ENCODE measurements around the gene PLCH1.

PLCH1 gene

DNA sequence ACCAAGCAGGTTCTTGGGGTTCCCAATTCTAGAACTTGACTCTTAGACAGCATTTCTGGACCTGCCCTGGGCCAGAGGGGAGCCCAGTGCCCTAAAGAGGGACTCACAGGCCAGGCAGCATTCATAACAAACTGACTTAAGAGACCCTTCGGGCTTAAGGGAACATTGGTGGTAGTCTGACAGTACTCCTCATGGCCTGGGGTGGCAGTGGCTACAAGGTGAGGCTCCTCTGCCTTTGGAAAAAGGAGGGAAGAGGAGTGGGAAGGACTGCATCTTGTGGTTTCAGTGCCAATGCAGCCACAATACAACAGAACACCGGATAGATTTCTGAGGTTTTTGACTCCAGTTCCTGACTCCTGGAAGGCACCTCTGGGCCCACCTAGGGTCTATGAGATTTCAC, 279.2 kb downstream of the PLCH1 start:
- DNase-seq (ENCODE audit: low spot score), result no peak

DNA sequence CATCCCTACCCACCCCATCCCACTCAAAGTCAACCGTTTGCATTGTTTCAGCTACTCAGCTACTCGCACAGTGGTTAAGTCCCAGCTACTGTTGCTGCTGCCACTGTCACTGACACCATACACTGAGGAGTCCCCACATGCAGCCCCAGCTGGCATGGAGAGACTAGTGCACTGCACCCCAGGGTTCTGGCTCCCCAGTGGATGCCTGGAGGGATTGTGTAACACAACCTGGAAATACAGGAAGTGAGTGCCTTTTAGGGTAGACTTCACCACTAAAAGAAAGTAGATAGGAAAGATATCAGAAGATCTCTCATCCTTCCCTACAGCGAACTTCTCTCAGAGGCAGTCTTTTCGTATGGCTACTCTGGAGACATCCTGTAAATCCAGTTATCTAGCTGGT, 282.2 kb downstream of the PLCH1 start:
- no peak for DNase-seq (ENCODE audit: low spot score)

DNA sequence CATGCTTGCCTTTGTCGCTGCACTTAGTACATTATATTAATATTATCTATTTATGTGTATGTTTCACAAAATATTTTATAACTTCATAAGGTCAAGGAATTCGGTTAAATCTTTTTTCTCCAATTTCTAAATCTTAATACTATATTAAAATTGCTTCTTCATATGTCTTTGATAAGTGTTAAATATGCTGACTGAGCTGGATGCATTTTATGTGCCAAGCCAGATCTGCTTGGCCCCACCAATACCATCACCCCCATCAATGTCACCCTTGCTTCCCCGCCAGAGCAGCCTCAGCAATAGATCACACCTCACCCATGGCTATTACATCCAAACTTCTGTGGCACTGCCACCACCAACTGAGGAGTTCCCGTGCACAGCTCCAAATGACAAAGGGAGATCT, 287.3 kb downstream of the PLCH1 start:
- no peak for DNase-seq (ENCODE audit: low spot score)

DNA sequence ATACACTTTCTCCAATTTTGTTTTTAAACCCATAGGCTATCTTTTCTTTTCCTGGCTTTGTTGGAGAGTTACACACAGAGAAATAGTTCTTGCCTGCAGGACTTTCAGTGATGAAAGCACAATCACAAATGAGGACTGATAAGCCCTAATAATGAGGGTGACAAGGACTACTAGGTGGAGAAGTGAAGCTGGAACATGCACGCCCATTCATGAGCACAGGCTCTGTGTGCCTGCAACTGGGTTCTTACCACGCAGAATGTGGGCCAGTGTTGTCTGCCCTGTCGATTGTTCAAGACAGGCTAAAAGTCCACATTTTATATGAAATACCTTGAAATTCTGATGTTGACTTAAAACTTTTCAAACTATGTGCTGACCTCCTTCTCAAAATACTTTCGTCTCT, 289.1 kb downstream of the PLCH1 start:
- DNase-seq (ENCODE audit: low spot score), result no peak

DNA sequence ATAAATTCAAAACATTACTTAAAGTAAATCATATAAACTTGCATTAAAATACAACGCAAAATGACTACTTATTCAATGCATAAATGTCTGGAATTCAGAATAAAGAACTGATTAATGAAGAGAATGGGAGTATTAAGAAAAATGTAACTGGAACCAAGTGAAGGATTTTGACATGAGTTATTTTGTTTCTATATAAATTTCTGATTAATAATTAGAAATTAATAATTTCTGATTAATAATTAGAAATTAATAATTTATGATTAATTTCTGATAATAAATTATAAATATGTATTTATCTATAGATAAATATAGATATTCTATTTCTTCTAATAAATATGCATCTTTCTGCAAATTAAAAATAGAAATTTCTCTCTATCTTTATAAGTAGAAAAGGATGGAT, 291.4 kb downstream of the PLCH1 start:
- no peak for DNase-seq (ENCODE audit: low spot score)

DNA sequence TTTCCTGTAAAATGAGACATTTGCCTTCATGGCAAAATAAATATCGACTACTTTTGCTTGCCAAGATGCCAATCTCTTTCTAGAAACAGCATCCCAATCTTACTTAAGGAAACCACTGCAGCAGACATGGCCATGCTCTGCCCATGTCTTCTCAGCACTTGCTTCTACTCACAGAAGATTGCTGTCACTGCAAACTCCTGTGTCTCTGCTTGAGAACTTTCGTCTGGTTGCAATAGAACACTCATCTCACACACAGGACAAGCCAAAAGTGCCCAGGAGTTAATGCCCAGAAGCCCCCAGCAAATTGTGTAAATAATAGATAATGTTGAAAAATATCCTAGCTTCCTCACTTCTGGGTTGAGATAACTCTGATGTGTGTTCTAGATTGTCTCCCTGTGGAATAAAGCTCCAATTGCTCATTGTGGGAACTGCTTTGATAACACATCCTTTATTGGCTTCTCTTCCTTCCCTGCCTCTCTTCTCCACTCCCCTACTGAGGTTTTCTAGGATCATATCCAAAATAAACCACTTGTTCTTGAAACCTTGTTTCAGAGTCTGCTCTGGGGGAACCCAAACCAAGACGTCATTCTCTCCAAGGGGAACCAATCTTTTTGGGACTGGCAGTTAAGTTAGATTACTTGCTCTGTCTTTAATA, 295.1 kb downstream of the PLCH1 start:
- DNase-seq (ENCODE audit: low spot score), result no peak

DNA sequence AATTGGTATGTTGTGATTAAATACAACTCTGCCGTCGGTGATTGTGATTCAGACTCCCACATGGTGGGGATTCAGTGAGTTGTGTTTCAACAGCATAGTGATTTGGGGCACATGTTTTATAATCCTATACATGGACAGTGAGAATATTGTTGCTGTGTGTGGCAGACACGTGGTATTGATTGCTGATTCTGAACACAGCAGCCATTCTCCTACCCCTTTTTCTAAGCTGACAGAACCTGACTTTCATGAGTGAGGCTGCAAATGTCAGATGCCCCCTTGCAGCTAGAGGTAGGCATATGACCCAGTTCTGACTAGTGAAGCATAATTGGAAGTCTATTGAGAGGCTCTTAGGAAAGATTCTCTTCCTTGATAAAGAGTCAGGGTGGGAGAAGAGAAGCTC, 296.3 kb downstream of the PLCH1 start:
- DNase-seq (ENCODE audit: low spot score), result no peak

DNA sequence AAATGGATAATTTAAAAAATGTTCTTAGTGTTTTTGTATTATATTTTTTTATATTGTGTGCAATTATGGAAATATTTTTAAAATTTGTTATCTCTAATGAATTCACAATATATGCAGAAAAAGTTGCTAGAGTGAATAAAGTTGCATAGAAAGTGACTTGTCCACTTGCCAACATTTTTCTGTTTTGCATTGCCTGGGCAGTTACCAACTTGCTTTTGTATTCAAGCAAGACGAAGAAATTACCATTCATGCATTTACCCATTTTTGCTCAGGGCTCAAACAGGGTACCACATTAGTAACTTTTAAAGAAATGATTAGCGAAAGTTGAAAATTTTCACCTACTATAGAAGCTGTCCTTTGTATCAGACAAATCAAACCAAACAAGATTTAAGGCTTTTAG, 298.5 kb downstream of the PLCH1 start:
- no peak for DNase-seq (ENCODE audit: low spot score)

DNA sequence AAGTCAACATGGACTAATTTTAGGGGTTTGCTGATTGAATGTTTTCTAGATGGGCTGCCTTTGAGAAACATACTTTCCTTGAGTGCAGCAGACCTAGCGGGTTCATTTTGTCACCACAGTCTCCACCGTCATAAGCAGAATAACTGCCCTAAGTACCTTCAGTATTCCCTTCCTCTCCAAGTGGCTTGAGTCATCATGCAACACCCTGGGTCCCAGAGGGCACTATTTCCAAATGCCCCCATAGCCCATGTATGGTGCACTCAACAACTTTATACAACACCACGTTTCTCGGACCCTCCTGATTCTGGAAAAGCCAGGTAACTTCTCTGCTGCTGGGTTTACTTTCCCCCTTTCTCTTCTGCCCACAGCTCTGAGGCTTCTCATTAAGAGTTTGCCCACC, 300.1 kb downstream of the PLCH1 start:
- no peak for DNase-seq (ENCODE audit: low spot score)

DNA sequence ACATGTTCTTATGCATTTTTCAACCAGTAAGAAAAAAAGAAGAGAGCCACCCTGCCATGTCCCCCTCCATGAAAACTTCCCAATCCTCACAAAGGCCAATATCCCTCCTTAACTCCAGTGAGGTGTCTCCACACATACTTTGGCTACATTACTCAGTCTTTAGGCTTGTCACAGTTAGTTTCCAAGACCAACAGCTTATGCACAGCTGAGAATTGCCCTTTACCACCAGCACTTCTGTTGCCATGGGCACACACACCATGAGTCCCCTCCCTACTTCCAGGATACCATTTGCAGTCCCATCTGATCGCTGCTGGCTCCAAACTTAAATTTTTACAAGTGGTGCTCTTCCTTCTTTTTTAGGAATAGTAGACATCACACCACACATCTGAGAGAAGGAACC, 301.1 kb downstream of the PLCH1 start:
- DNase-seq (ENCODE audit: low spot score), result no peak

DNA sequence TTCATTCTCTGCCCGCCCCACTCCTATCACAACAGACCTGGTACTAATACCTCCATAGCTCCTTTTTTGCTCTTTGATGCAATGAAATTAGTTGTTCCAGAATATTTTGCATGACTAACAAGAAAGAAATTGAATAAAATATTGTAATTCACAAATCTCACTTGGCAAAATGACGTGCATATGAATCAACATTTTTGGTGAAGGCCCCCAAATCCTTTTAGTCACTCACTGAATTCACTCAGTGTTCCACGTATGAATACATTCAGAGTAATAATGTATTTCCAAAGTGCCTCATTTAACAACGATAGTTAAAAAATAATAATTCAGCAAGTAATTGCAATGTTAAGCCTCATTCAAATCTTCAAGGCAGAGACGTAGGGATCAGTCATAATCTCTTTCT, 302.8 kb downstream of the PLCH1 start:
- DNase-seq (ENCODE audit: low spot score), result no peak

DNA sequence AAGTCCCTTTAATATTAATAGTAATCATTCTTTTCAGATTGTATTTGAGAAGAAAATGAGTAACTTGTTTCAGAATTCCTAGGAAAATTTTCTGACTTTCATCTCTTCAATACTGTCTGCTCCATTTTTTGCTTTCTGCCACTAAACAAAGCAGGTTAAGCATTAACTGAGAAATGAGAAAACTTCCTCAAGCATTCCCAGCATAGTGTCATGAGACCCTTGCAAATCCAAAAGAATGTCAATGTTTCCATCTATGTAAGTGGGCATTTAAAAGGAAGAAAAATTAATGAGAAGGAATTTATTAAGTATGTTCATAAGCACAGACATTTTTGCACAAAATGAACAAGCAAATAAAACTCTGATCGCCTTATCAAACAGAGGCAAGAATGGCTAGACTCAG, 303.4 kb downstream of the PLCH1 start:
- no peak for DNase-seq (ENCODE audit: low spot score)

DNA sequence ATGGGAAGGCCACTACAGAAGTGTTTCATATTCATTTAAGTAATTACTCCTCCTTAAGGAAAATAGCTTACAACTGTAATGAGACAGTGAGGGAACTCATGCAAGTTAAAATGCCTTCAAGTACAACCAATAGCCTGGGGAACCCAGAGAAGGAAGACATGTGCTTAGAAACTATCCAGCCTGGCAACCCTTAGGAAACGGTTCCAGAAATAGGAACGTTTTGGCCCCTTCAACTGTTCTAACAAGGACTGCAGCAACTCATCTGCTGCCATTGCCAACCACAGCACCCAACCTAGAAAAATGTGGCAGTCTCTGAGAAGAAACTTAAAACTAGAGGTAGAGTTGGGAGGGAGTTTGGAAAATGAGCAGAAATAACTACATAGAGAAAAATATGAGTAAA, 303.8 kb downstream of the PLCH1 start:
- DNase-seq (ENCODE audit: low spot score), result no peak

DNA sequence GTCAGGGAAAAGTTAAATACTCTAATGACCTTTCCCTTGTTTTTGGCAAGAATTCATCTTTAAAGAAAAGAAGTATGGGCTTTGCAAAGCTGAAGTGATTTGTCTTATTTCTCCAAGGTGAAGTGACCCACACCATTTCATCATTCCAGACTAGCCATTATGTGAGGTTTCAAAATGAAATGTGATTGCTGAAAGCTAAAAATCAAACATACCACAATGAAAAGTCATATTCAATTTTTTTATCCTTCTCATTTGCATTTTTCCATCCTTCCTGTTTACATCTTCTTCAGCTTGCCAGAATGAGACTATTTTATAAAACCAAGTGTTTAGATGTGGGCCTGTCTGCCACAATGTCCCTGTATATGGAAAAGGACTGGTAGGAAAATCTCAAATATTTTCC, 309.1 kb downstream of the PLCH1 start:
- DNase-seq (ENCODE audit: low spot score), result no peak

DNA sequence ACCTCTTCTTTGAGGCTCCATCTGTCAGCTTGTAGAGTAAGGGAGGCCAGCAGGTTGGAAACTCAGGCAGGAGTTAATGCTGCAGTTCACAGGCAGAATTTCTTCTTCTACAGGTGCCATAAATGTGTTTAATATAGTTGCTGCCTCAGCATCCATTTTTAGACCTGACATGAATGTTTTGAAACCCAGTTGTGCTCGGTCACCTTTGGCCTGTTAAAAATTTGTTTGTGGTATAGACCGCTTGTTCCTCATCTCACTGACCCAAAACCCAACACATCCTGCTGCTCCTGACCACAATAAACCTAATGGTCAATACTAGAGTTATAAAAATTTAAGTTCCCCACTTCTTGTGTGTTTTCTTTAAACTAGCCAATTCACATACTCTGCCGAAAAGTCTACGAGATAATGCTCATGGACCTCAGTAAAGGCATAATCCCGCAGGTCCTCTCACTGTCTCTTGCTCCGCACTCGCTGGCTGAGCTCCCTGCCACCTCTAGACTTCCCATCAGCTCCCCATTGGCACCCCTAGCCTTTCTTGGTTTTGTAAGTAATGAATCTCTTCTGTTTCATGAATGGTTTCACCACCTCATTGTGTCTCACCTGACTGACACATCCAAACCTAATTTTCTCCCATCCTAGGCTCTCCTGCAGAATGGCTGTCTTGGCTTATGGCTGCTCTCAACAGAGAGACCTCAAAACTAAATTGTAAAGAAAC, 312.9 kb downstream of the PLCH1 start:
- DNase-seq (ENCODE audit: low spot score), result no peak

DNA sequence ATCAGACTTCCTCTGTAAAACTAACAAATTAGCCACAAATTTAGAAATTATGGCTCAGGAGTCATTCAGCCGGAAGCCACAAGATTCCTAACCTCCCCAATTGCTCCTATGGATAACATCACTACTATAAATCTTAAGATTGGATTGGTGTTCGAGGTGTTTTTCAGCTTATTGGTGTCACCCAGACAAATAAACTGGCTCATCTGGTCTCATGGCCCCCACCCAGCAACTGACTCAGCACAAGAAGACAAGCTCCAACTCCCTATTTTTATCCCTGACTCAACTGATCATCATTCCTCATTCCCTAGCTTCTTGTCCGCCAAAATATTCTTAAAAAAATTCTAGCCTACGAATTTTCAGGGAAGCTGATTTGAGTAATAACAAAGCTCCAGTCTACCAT, 316.3 kb downstream of the PLCH1 start:
- no peak for DNase-seq (ENCODE audit: low spot score)

DNA sequence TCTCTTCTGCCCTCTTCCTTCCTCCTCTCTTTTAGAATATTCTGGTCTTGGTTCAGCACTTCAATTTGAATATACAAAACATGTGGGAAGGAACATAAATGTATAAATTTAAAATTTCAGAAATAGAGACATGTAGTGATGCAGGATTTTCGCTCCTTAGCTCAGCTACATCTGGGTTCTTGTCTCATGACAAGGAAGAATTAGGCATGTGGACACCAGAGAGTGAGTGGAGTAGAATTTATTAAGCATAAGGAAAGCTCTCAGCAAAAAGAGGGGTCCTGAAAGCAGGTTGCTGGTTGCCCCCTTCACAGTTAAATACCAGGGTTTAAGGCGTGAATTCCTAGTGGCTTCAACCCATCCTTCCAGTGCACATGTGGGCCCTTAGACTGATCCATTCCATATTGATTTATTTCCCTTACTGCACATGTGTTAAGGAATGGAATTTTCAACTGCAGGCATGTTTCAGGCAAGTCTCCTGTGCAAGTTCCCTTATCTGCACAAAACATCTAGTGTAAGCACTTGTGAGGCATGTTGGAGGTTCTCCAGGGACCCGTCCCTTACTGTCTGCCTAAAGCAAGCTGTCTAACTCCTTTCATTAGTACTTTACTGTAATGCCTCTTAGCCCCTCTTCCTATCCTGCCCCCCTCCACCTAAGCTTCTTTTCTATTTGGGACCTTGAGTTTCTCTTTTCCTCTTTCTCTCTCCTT, 318.2 kb downstream of the PLCH1 start:
- no peak for DNase-seq (ENCODE audit: low spot score)

DNA sequence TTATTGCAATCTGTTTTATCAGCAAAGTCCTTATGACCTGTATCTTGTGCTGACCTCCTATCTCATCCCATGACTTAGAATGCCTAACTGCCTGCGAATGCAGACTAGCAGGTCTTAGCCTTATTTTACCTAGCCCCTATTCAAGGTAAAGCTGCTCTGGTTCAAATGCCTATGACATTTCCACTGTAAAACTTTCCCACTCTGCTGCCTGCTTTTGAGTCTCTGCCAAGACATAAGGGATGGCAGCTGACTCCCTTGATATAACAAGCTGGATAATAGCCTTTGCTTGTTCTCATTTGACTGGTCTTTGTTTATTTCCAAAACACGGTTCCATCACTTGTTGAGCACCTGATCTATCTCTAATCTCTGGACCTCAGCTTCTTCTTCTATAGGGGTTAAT, 319.5 kb downstream of the PLCH1 start:
- DNase-seq (ENCODE audit: low spot score), result no peak

DNA sequence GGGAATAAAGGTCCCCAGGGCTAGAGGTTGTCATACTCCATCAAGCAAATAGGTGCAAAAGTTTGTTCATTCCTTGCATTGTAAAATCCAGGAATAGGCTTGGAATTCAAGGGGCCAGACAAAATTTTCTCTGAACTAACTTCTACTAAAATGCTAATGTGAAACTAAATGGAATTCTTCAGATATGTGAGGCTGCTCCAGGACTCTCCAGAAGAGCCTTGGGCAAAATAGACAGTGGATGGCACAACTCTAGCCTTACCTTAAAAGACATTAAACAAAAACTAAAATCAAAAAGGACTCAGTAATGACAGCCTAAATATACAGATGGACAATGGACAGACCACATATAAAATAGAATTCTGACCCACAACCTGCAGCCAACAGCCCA, 320.6 kb downstream of the PLCH1 start:
- DNase-seq (ENCODE audit: low spot score), result no peak

DNA sequence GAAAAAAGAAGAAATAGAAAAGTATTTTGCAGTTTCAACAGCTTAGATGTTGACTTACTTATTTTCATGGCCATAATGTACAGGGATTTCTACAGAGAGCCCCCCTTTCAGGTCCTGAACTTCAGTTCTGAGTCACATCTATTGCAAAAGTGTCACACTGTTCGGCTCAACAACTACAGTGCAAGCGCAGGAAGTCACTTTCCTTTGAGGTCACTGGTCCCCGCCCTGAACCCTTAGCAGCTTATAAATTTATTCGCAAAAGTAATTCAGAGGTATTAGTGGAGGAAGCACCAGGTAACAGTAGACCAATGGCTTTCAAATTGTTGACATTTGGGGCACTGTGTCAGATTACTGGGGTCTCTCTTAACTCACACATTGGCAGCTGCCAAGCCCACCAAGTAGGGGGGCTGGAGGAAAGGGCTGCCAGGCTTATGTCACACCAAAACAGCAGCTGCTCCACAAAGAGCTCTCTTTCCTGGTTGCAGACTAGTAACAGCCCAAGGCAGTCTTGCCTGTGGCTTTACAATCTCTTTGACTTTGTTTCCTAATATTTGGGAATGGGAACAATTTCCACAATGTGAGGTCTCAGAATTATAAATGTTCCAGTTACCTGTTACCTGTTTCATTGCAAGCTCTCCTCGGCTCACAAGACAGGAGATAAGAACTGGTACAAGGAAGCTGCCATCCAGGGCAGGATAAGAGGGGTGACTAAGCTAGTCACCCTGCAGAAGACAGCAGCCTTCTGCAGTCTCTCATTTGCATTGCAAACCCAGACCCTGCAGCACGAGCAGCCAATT, 321.1 kb downstream of the PLCH1 start:
- no peak for DNase-seq (ENCODE audit: low spot score)

DNA sequence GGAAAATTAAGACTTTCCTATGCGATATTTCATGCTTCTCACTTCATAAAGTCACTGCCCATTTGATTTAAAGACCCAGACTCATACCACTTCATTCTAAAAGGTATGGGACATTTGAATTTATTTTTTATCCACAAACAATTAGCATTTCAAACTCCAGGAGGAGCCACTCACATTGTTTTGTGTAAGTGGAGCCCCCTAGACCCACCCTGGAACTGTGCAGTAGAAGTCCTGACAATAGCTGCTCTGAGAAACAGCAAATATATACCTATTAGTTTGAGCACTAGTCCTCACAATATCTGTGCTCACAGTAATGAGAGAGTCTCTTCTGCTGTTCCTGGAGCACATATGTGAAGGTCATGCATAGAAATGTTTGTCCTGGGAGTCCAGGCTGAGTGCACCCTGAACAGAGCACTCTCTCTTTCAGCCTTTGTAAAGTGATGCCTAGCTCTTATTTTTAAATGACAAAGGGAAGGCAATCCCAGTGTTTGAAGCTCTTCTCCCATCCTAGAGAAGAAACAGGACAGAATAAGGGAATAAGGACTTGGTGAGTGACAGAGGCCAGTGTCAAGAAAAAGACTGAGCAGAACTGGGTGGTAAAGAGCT, 323.9 kb downstream of the PLCH1 start:
- DNase-seq (ENCODE audit: low spot score), result no peak

DNA sequence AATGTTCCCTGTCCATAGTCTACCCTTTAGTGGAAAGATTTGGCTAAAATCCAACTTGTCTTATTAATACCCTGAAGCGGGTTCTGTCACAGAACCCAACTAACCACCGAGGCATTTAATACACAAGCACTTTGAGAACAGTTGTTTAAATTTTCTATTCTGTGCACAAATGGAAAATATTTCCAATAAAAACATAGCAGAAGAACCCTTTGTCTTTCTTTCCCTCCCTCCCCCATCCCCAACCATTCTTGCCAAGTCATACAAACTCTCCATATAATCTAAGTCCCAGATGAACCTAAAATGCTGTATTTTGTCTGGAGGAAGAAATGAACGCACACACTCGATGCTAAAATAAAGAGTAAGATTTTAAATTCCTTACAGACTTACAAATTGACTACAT, 324.5 kb downstream of the PLCH1 start:
- DNase-seq (ENCODE audit: low spot score), result no peak

Measured in activated CD4-positive, alpha-beta T cell treated with anti-CD3 and anti-CD28 coated beads, Interleukin-2, Interleukin-4, amounts not matched to agents 100 ng/mL and 50 ng/mL, durations not matched to agents 16 hours and 8 hours (primary cell).